MM.1S (cell line): ENCODE data around the gene MTHFR.

Experiments
- DNase-seq: peaks from one replicate; pipeline ENCODE4 v3.0.0-alpha.2; 2015
- H2AFZ ChIP-seq: fragments of 300-600 bp; sonication (generic); 2 replicates; pipeline ENCODE4 v1.6.0; 2016; ENCODE audit warnings: antibody characterized with exemption, low read length
- H3F3A ChIP-seq: fragments of 300-600 bp; sonication (generic); 2 replicates; pipeline ENCODE4 v1.6.1; 2016; ENCODE audit warnings: mild to moderate bottlenecking, antibody characterized with exemption, low read length, moderate library complexity, mixed read lengths; ENCODE audit not compliant: insufficient read depth
- H3K27ac ChIP-seq: fragments of 300-600 bp; sonication (generic); 2 replicates; pipeline ENCODE4 v1.5.1; 2016; ENCODE audit warnings: mild to moderate bottlenecking, low read length
- H3K27me3 ChIP-seq: fragments of 300-600 bp; sonication (generic); replicated peaks from 2 replicates; pipeline ENCODE4 v1.6.0; 2016; ENCODE audit warnings: low read length; ENCODE audit not compliant: insufficient read depth
- H3K36me3 ChIP-seq: fragments of 300-600 bp; sonication (generic); replicated peaks from 2 replicates; pipeline ENCODE4 v1.6.1; 2016; ENCODE audit warnings: mild to moderate bottlenecking, low read length, mixed read lengths; ENCODE audit not compliant: insufficient read depth
- H3K4me1 ChIP-seq: fragments of 300-600 bp; sonication (generic); 2 replicates; pipeline ENCODE4 v1.6.1; 2016; ENCODE audit warnings: low read length, mixed read lengths
- H3K4me2 ChIP-seq: fragments of 300-600 bp; sonication (generic); 2 replicates; pipeline ENCODE4 v1.6.0; 2016; ENCODE audit warnings: low read depth, low read length
- H3K4me3 ChIP-seq: fragments of 300-600 bp; sonication (generic); 2 replicates; pipeline ENCODE4 v1.5.1; 2016; ENCODE audit warnings: low read length, mixed read lengths
- H3K79me2 ChIP-seq: fragments of 300-600 bp; sonication (generic); 2 replicates; pipeline ENCODE4 v1.6.1; 2016; ENCODE audit warnings: mixed run types, low read length, mixed read lengths
- H3K9ac ChIP-seq: fragments of 300-600 bp; sonication (generic); 2 replicates; pipeline ENCODE4 v1.6.1; 2016; ENCODE audit warnings: low read length, mixed read lengths
- H3K9me2 ChIP-seq: fragments of 300-600 bp; sonication (generic); replicated peaks from 2 replicates; pipeline ENCODE4 v1.6.1; 2016; ENCODE audit warnings: mild to moderate bottlenecking, low read length, mixed read lengths; ENCODE audit not compliant: insufficient read depth
- H3K9me3 ChIP-seq: fragments of 300-600 bp; sonication (generic); replicated peaks from 2 replicates; pipeline ENCODE4 v1.6.1; 2016; ENCODE audit warnings: mild to moderate bottlenecking, low read length, mixed read lengths; ENCODE audit not compliant: insufficient read depth
- H4K20me1 ChIP-seq: fragments of 300-600 bp; sonication (generic); 2 replicates; pipeline ENCODE4 v1.6.1; 2016; ENCODE audit warnings: mild to moderate bottlenecking, low read length, moderate library complexity, mixed read lengths; ENCODE audit not compliant: insufficient read depth
- EZH2 ChIP-seq: fragments of 300-600 bp; sonication (generic); optimal IDR thresholded peaks from 2 replicates; pipeline ENCODE3; 2017; ENCODE audit warnings: low read depth, mild to moderate bottlenecking, antibody characterized with exemption, low read length, mixed read lengths
- EZH2phosphoT487 ChIP-seq: fragments of 300-600 bp; sonication (generic); IDR thresholded peaks from 2 replicates; pipeline ENCODE4 v1.6.1; 2018; ENCODE audit warnings: antibody characterized with exemption, low read length
- TF ChIP-seq, protein P1 (sequence below): fragments of 300-600 bp; sonication (generic); IDR thresholded peaks from 2 replicates; pipeline ENCODE4 v1.5.1; 2016; ENCODE audit warnings: antibody characterized with exemption, low read length, mixed read lengths

The MTHFR gene

DNA sequence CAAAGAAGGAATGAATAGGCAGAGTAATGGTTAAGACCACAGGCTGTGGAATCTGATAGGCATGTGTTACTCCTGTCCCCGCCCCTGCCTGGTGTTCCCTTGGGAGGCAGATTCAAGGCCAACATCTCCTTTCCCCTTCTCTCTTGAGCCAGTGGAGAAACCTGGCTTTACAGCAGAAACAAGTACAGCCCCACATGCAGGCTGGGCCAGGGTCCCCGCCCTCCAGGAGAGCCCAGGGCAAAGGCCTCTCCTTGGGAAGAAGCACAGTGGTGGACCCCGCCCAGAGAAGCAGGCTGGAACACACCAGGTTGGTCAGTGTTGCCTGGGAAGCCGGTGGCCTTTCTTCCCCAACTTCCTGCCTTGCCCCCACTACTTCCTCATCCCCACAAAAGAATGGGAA lies 36.9 kb downstream of the MTHFR start:
- H3K27ac ChIP-seq = no peak overlapping the region
- TF ChIP-seq EZH2 = no peak
- TF ChIP-seq, protein P1, sequence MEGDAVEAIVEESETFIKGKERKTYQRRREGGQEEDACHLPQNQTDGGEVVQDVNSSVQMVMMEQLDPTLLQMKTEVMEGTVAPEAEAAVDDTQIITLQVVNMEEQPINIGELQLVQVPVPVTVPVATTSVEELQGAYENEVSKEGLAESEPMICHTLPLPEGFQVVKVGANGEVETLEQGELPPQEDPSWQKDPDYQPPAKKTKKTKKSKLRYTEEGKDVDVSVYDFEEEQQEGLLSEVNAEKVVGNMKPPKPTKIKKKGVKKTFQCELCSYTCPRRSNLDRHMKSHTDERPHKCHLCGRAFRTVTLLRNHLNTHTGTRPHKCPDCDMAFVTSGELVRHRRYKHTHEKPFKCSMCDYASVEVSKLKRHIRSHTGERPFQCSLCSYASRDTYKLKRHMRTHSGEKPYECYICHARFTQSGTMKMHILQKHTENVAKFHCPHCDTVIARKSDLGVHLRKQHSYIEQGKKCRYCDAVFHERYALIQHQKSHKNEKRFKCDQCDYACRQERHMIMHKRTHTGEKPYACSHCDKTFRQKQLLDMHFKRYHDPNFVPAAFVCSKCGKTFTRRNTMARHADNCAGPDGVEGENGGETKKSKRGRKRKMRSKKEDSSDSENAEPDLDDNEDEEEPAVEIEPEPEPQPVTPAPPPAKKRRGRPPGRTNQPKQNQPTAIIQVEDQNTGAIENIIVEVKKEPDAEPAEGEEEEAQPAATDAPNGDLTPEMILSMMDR = no peak
- no peak for TF ChIP-seq EZH2phosphoT487
- no peaks in the 10 kb centered on the region for H3K4me1 ChIP-seq
- H3K4me3 ChIP-seq = no peak overlapping the region
- no peaks in the 10 kb centered on the region for H4K20me1 ChIP-seq
- no peak overlapping the region for H3K4me2 ChIP-seq
- H3K36me3 ChIP-seq = no peaks in the 10 kb centered on the region
- H3K9me3 ChIP-seq = no peaks in the 10 kb centered on the region
- H3K79me2 ChIP-seq = no peaks in the 10 kb centered on the region
- H3K9ac ChIP-seq = no peak overlapping the region
- DNase-seq = no peak
- no peak overlapping the region for H2AFZ ChIP-seq
- peaks cover 41% of the 10 kb centered on the region for H3K27me3 ChIP-seq
- H3K9me2 ChIP-seq = no peaks in the 10 kb centered on the region
- no peaks in the 10 kb centered on the region for H3F3A ChIP-seq

DNA sequence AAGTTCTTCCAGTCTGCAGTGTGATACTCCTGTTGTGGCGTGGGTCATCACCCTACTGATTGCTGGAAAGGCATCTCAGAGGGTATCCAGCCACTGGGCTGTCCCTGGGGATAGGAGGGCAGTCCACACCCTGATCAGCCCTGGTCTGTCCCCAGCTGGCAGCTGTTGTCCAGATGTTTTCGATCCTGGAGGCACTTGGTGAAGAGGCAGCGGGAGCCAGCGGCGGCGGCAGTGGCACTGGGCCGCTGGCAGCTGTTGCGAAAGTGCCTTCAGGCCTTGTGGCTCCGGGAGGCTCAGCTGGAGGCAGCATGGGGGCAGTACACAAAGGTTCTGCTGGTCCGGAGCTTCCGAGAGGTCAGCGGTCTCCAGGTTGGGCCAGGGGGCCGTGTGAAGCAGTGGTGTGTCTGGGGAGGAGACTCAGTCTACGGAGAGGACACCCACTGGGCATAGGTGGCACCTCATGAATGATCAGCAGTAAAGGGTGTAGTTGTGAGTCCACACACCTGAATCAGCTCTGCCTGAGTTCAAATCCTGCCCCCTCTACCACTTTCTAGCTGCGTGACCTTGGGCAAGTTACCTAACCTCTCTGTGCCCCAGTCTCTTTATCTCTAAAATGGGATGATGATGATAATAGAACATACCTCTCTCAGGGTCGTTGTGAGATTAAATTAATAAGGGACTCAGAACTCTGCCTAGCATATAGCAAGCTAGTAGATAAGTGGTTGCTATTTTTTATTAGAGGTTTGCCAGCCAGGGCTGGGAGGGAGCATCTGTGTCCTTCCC lies 37.7 kb downstream of the MTHFR start:
- Histone ChIP-seq H3K27ac (no peak overlapping the region), H3K4me2 (no peak overlapping the region), H3K4me3 (no peak overlapping the region), H2AFZ (no peak overlapping the region), H3K36me3 (no peaks in the 10 kb centered on the region), H3K9me3 (no peaks in the 10 kb centered on the region), H3F3A (no peaks in the 10 kb centered on the region), H3K9ac (no peak overlapping the region), H3K79me2 (no peaks in the 10 kb centered on the region), H4K20me1 (no peaks in the 10 kb centered on the region), H3K27me3 (peaks cover 41% of the 10 kb centered on the region), H3K4me1 (no peaks in the 10 kb centered on the region), H3K9me2 (no peaks in the 10 kb centered on the region)
- no peak for TF ChIP-seq EZH2
- TF ChIP-seq EZH2phosphoT487 = no peak
- TF ChIP-seq, protein P1 = no peak
- DNase-seq = no peak

DNA sequence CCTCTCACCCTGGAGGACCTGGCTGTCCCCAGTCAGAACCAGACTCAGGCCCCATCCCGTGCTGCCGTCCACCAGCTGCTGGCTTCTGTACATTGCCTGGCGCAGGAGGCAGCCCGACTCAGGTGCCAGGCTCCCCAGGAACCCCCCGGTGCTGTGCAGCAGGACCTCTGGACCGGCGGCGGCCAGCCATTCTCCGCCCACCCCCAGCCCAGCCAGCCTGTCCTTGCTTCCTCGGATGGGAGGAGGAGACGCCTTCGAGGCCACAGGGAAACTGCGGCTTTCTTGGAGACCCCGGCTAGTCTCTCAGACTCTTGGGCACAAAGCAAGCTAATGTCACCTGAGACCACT lies 39.4 kb downstream of the MTHFR start:
- no peaks in the 10 kb centered on the region for H4K20me1 ChIP-seq

More for the DNA sequence above, 39.4 kb downstream of the MTHFR start:
- Histone ChIP-seq H3K36me3 (no peaks in the 10 kb centered on the region), H2AFZ (no peak overlapping the region), H3K79me2 (no peaks in the 10 kb centered on the region), H3K27ac (no peak overlapping the region), H3K4me1 (no peaks in the 10 kb centered on the region), H3K4me2 (no peak overlapping the region), H3K9me3 (no peaks in the 10 kb centered on the region), H3K27me3 (peaks cover 46% of the 10 kb centered on the region), H3F3A (no peaks in the 10 kb centered on the region), H3K4me3 (no peak overlapping the region), H3K9ac (no peak overlapping the region), H3K9me2 (no peaks in the 10 kb centered on the region)
- DNase-seq = no peak
- no peak for TF ChIP-seq EZH2phosphoT487
- TF ChIP-seq EZH2 = no peak
- TF ChIP-seq, protein P1 = no peak
